WTC11 (cell line): ENCODE results near the gene OR6C76.
"Not testable (repeated sequence)": the region's sequence is repeated elsewhere in the genome, so short reads cannot be mapped to it uniquely, and the experiment has no call there.

Experiments
- CREM ChIP-seq: sonication (generic); formaldehyde crosslinking; IDR thresholded peaks from 2 replicates; pipeline ENCODE4 v1.8.1; 2022; ENCODE audit warnings: mild to moderate bottlenecking, missing genetic modification reagents, moderate library complexity
- CTCF ChIP-seq: fragments of 200-600 bp; IDR thresholded peaks from 2 replicates; pipeline ENCODE4 v1.8.0; 2022; ENCODE audit warnings: antibody characterized with exemption
- E2F5 ChIP-seq: sonication (generic); formaldehyde crosslinking; IDR thresholded peaks from 2 replicates; pipeline ENCODE4 v1.8.1; 2022; ENCODE audit warnings: mild to moderate bottlenecking, moderate library complexity, missing genetic modification reagents
- GABPB1 ChIP-seq: sonication (generic); formaldehyde crosslinking; IDR thresholded peaks from 2 replicates; pipeline ENCODE4 v1.8.1; 2023; ENCODE audit warnings: mild to moderate bottlenecking, missing genetic modification reagents
- MAX ChIP-seq: sonication (generic); formaldehyde crosslinking; IDR thresholded peaks from 2 replicates; pipeline ENCODE4 v1.8.0; 2022; ENCODE audit warnings: mild to moderate bottlenecking, missing genetic modification reagents
- ZNF423 ChIP-seq: fragments of 250-450 bp; sonication (Bioruptor Pico); IDR thresholded peaks from 2 replicates; pipeline ENCODE4 v2.1.2; 2022; ENCODE audit warnings: mild to moderate bottlenecking, moderate library complexity
- TF ChIP-seq, protein P1 (sequence below): sonication (generic); formaldehyde crosslinking; IDR thresholded peaks from 2 replicates; pipeline ENCODE4 v1.8.1; 2022; ENCODE audit warnings: low read depth, mild to moderate bottlenecking, moderate library complexity, missing genetic modification reagents, borderline replicate concordance
- TF ChIP-seq, protein P2 (sequence below): sonication (generic); formaldehyde crosslinking; IDR thresholded peaks from 2 replicates; pipeline ENCODE4 v1.8.1; 2023; ENCODE audit warnings: mild to moderate bottlenecking, missing genetic modification reagents

GRCh38 chr12:55414889-55415288, 11.2 kb upstream of the OR6C76 start:
- TF ChIP-seq CTCF; CREM (CRISPR knock-in tag); GABPB1 (CRISPR knock-in tag); MAX (CRISPR knock-in tag); ZNF423 (CRISPR knock-in tag); E2F5: not testable (repeated sequence)
- TF ChIP-seq, protein P1, sequence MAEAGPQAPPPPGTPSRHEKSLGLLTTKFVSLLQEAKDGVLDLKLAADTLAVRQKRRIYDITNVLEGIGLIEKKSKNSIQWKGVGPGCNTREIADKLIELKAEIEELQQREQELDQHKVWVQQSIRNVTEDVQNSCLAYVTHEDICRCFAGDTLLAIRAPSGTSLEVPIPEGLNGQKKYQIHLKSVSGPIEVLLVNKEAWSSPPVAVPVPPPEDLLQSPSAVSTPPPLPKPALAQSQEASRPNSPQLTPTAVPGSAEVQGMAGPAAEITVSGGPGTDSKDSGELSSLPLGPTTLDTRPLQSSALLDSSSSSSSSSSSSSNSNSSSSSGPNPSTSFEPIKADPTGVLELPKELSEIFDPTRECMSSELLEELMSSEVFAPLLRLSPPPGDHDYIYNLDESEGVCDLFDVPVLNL (CRISPR knock-in tag), result not testable (repeated sequence)
- TF ChIP-seq, protein P2, sequence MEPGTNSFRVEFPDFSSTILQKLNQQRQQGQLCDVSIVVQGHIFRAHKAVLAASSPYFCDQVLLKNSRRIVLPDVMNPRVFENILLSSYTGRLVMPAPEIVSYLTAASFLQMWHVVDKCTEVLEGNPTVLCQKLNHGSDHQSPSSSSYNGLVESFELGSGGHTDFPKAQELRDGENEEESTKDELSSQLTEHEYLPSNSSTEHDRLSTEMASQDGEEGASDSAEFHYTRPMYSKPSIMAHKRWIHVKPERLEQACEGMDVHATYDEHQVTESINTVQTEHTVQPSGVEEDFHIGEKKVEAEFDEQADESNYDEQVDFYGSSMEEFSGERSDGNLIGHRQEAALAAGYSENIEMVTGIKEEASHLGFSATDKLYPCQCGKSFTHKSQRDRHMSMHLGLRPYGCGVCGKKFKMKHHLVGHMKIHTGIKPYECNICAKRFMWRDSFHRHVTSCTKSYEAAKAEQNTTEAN (CRISPR knock-in tag), result not testable (repeated sequence)
